Measurements from ENCODE around the gene NBEAL1. TPM values are rescaled to one million over a fixed set of nuclear protein-coding genes. Genes with fewer than 3 reads are reported as not detected.
"Not testable (repeated sequence)": the region's sequence is repeated elsewhere in the genome, so short reads cannot be mapped to it uniquely, and the experiment has no call there.

Gene NBEAL1
- total RNA-seq, 1 experiment from 2014 or later, result 15.1 TPM

DNA sequence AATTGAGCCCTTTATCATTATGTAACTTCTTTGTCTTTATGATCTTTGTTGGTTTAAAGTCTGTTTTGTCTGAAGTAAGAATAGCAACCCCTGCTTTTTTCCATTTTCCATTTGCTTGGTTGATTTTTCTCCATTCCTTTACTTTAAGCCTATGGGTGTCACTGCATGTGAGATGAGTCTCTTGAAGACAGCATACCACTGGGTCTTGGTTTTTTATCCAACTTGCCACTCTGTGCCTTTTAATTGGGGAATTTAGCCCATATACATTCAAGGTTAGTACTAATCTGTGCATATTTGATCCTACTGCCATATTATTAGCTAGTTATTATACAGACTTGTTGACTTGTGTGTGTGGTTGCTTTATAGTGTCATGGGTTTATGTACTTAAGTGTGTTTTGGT lies 89.6 kb downstream of the NBEAL1 start:
- no peak overlapping the region for H3K27ac ChIP-seq
- H3K4me3 ChIP-seq, result no peak overlapping the region
- H3K36me3 ChIP-seq, result peaks cover 31% of the 10 kb centered on the region
- H3K27me3 ChIP-seq (replicated peaks), result no peaks in the 10 kb centered on the region
- no peak for DNase-seq (ENCODE audit: low read depth in 1 of 2, low spot score in 2 of 2)
- no peaks in the 10 kb centered on the region for H3K9me3 ChIP-seq (replicated peaks)
- H3K4me1 ChIP-seq (replicated peaks), result no peaks in the 10 kb centered on the region

DNA sequence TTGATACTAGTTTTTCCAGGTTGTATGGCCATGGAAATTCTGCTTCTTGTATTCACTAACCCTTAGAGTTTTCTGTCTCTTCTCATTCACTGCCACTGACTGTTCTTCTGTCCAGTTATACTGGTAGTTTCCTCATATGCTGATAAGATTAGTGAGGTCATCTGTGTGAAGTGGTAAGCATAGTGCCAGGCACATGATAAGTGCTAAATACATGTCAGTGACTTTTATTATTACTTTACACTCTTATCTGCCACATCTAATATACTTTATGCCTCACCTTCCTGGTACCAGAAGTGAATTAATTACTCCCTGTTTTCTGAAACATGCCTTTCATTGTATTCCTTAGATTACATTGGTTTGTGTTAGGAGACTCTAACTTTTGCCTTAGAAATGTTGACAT lies 91.3 kb downstream of the NBEAL1 start:
- Histone ChIP-seq H3K36me3 (peaks cover 28% of the 10 kb centered on the region), H3K4me3 (no peak overlapping the region), H3K4me1 (replicated peaks) (no peaks in the 10 kb centered on the region), H3K27ac (no peak overlapping the region), H3K27me3 (replicated peaks) (no peaks in the 10 kb centered on the region), H3K9me3 (replicated peaks) (no peaks in the 10 kb centered on the region)
- no peak for DNase-seq (ENCODE audit: low read depth in 1 of 2, low spot score in 2 of 2)

DNA sequence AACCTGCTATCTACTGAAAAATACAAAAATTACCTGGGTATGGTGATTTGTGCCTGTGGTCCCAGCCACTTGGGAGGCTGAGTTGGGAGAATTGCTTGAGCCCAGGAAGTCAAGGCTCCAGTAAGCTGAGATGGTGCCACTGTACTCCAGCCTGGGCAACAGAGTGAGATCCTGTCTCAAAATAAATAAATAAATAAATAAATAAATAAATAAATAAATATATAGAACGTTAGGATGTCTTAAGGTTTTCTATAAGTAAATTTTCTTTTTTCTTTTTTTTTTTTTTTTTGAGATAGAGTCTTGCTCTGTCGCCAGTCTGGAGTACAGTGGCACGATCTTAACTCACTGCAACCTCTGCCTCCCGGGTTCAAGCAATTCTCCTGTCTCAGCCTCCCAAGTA lies 95.8 kb downstream of the NBEAL1 start:
- not testable (repeated sequence) for DNase-seq (ENCODE audit: low read depth in 1 of 2, low spot score in 2 of 2); H3K4me3 ChIP-seq; H3K27me3 ChIP-seq (replicated peaks); H3K27ac ChIP-seq; H3K9me3 ChIP-seq (replicated peaks); H3K4me1 ChIP-seq (replicated peaks)
- H3K36me3 ChIP-seq, result peaks cover 27% of the 10 kb centered on the region

DNA sequence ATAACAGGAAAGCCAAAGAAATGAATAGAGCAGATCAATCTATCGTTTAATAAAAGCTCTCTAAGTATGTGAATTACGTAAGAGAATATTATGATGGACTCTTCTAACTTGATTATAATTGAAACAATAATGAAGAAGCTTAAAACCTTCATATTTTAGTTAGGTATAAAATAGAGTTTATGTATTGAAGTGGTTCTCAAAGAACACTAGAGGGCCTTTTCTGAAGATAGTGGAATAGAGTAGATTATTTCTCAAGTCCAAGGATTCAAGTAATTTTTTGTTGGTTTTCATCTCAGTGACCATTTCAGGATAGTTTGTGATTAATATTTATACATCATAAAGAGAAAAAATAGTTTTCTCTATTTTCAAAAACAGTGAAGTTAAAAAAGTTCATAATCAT lies 97.7 kb downstream of the NBEAL1 start:
- Histone ChIP-seq H3K36me3 (peaks cover 27% of the 10 kb centered on the region), H3K4me3 (no peak overlapping the region)

DNA sequence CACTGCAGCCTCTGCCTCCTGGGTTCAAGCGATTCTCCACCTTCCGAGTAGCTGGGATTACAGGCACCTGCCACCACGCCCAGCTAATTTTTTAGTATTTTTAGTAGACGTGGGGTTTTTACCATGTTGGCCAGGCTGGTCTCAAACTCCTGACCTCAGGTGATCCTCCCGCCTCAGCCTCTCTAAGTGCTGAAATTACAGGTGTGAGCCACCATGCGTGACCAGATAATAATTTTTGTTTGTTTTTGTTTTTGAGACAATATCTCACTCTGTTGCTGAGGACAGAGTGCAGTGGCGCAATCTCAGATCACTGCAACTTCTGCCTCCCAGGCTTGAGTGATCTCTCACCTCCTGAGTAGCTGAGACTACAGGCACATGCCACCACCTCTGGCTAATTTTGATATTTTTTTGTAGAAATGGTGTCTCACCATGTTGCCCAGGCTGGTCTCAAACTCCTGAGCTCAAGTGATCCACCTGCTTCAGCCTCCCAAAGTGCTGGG lies 100.6 kb downstream of the NBEAL1 start:
- H3K27me3 ChIP-seq (replicated peaks); H3K4me1 ChIP-seq (replicated peaks); H3K27ac ChIP-seq; H3K9me3 ChIP-seq (replicated peaks); H3K4me3 ChIP-seq; DNase-seq (ENCODE audit: low read depth in 1 of 2, low spot score in 2 of 2): not testable (repeated sequence)
- H3K36me3 ChIP-seq, result peaks cover 19% of the 10 kb centered on the region

More for the DNA sequence above, 97.7 kb downstream of the NBEAL1 start:
- Histone ChIP-seq H3K9me3 (replicated peaks) (no peaks in the 10 kb centered on the region), H3K27ac (no peak overlapping the region), H3K4me1 (replicated peaks) (no peaks in the 10 kb centered on the region), H3K27me3 (replicated peaks) (no peaks in the 10 kb centered on the region)
- DNase-seq (ENCODE audit: low read depth in 1 of 2, low spot score in 2 of 2), result no peak

DNA sequence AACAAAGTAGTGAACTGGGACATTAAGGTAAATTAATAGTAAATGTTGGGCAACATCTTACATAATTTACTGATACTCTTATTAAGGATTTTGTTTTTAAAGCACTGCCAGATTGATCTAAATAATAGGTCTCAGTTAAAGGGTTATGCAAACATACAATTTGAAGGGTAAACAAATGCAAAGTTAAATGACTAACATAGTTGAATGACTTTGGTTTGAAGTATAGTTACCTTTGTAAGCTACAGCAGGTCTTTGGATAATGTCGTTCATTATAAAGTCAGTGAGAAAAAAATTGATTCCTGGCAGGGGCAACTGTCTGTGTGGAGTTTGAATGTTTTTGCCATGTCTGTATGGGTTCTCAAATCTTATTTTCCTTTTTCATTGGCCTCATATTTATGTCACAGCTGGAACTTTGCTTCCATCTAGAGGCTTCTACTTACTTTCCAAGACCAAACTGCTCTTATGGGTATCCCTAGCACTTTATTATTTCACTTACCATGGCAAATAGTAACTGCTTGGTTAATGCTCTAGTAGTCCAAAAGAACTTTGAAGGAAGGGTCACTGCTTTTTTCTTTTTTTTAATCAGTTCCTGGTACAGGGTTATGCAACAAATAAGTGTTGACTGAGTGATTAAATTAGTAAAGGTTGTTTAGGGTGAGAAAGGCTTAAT lies 107.8 kb downstream of the NBEAL1 start:
- Histone ChIP-seq H3K4me3 (no peak overlapping the region), H3K27me3 (replicated peaks) (no peaks in the 10 kb centered on the region), H3K4me1 (replicated peaks) (no peaks in the 10 kb centered on the region), H3K9me3 (replicated peaks) (no peaks in the 10 kb centered on the region), H3K27ac (no peak overlapping the region), H3K36me3 (0 out of 2 replicates have a peak, but pooled peaks cover 4% of the 10 kb centered on the region)
- DNase-seq (ENCODE audit: low read depth in 1 of 2, low spot score in 2 of 2), result no peak

DNA sequence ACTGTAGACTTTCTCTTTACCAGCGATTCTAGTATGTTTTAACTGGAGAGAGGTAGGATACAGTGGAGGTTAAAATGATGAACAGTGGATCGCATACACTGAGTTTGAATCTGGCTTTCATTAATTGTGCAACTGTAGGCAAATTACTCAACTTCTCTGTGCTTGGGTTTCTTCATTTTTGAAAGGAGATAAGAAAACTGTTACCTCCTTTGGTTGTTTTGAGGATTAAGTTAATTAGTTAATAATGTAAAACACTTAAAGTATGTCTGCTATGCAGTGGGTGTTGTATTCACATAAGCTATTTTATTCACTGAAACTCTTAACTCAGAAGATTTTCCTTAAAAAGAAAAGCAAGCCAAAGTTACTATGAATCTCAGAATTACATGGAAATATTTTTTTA lies 112.3 kb downstream of the NBEAL1 start:
- H3K4me3 ChIP-seq, result no peak overlapping the region
- H3K27me3 ChIP-seq (replicated peaks), result no peaks in the 10 kb centered on the region
- peaks cover 13% of the 10 kb centered on the region; the same call in 1 of the 2 replicates for H3K36me3 ChIP-seq
- no peaks in the 10 kb centered on the region for H3K9me3 ChIP-seq (replicated peaks)
- no peak overlapping the region for H3K27ac ChIP-seq
- DNase-seq (ENCODE audit: low read depth in 1 of 2, low spot score in 2 of 2), result no peak
- H3K4me1 ChIP-seq (replicated peaks), result no peaks in the 10 kb centered on the region

DNA sequence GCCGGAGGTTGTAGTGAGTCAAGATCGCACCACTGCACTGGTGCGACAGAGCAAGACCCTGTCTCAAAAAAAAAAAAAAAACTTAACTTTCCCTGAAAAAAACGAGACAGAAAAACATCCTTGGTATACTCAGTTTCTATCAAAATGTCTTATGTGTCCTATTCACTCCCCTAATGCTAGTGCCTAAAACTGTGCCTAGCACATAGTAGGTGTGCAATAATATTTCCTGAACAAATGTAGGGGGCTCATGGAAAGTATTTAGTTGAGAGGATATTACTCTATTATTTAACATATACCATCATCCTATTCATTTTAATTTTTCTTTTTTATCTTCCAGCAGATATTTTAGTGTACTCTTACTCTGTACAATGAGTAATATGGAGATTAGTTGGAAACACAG lies 120.4 kb downstream of the NBEAL1 start:
- Histone ChIP-seq H3K4me3 (no peak overlapping the region), H3K27me3 (replicated peaks) (no peaks in the 10 kb centered on the region), H3K9me3 (replicated peaks) (no peaks in the 10 kb centered on the region), H3K4me1 (replicated peaks) (no peaks in the 10 kb centered on the region), H3K36me3 (peaks cover 9% of the 10 kb centered on the region), H3K27ac (no peak overlapping the region)
- no peak for DNase-seq (ENCODE audit: low read depth in 1 of 2, low spot score in 2 of 2)

DNA sequence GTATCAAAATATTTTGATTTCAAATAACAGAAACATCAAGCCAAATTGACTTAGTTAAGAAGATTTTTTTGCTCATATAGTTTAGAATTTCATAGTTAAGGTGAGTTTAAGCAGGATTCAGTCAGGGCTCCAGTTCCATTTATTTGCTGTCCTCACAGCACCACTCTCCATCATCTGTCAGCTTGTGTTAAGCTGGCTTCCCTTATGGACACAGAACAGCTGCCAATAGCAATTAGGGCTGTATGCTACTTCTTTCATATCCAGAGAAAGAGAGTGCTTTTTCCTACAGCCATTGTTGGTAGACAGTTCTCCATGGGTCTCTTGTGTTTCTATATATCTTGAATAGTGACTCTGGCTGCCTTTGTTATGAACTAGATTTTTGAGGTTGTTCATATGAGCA lies 128.7 kb downstream of the NBEAL1 start:
- Histone ChIP-seq H3K27ac (no peak overlapping the region), H3K4me1 (replicated peaks) (no peaks in the 10 kb centered on the region), H3K4me3 (no peak overlapping the region), H3K9me3 (replicated peaks) (no peaks in the 10 kb centered on the region), H3K27me3 (replicated peaks) (no peaks in the 10 kb centered on the region), H3K36me3 (peaks cover 12% of the 10 kb centered on the region)
- DNase-seq (ENCODE audit: low read depth in 1 of 2, low spot score in 2 of 2), result no peak

DNA sequence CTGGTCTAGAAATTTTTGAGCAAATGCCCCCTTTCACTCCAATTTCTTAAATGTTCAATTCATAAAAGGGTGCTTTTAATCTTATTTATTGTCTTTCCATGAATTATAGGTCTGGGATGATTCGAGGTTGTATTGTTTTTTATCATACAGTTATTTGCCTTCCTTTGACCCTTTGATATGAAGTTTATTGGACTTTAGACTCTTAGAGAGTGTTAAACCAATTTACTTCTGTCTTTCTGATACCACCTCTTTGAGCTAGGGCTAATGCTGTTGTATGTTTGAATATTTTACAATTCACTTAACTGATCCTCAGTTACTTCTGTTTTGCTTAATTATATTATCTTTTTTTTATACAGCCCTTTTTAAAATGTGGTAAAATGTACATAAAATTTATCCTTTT lies 134.5 kb downstream of the NBEAL1 start:
- Histone ChIP-seq H3K36me3 (peaks cover 12% of the 10 kb centered on the region), H3K4me3 (no peak overlapping the region), H3K27me3 (replicated peaks) (no peaks in the 10 kb centered on the region), H3K27ac (no peak overlapping the region), H3K4me1 (replicated peaks) (no peaks in the 10 kb centered on the region), H3K9me3 (replicated peaks) (no peaks in the 10 kb centered on the region)
- no peak for DNase-seq (ENCODE audit: low read depth in 1 of 2, low spot score in 2 of 2)

DNA sequence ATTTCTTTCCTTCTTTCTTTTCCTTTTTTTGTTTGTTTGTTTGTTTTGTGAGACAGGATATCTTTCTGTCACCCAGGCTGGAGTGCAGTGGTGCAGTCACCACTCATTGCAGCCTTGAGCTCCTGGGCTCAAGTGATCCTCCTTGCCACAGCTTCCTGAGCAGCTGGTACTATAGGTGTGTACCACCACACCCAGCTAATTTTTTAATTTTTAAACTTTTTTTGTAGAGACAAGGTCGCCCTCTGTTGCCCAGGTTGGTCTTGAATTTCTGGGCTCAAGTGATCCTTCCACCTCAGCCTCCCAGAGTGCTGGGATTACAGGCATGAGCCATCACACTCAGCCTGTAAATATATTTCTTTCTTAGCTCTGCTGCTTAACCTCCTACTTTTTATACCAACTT lies 140.7 kb downstream of the NBEAL1 start:
- no peak for DNase-seq (ENCODE audit: low read depth in 1 of 2, low spot score in 2 of 2)
- Histone ChIP-seq H3K9me3 (replicated peaks) (no peaks in the 10 kb centered on the region), H3K27me3 (replicated peaks) (no peaks in the 10 kb centered on the region), H3K4me1 (replicated peaks) (no peaks in the 10 kb centered on the region; the same call in 1 of the 2 replicates), H3K4me3 (no peak overlapping the region), H3K36me3 (no peaks in the 10 kb centered on the region), H3K27ac (no peak overlapping the region)

DNA sequence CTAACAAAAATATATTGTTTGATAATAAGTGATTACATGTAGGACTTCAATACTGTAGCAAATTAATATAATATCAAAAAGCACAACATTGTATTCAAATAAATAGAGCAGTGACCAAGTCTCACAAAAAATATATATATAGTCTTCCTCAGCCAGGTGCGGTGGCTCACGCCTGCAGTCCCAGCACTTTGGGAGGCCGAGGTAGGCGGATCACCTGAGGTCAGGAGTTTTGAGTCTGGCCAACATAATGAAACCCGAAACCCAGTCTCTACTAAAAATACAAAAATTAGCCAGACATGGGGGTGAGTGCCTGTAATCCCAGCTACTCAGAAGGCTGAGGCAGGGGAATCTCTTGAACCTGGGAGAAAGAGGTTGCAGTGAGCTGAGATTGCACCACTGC lies 148.0 kb downstream of the NBEAL1 start:
- not testable (repeated sequence) for H3K27me3 ChIP-seq (replicated peaks); H3K27ac ChIP-seq; H3K9me3 ChIP-seq (replicated peaks); H3K4me1 ChIP-seq (replicated peaks); DNase-seq (ENCODE audit: low read depth in 1 of 2, low spot score in 2 of 2); H3K36me3 ChIP-seq; H3K4me3 ChIP-seq

DNA sequence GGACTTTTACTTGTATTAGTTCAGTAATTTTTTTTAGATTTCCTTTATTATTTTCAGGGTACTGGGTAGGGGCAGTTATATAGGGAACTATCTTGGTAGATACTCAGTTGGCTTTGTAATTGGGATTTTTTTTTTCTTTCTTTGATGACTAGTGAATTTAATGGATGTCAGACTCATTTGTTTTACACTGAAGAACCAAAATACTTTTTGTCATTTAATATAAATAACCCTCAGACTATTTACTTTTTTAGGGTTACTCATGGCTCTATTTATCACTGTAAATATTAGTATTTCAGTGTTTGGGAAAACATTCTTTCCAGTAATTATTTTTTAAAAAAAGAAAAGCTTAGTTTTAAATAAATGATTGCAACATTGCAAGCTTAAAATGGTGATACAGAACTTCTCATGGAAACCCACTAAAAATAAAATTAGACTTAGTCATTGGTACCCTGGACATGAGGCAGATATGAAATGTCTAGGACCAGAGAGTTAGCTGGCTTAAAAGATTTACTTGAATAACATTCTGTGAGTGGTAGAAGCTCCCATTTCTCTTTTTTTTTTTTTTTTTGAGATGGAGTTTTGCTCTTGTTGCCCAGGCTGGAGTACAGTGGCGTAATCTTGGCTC lies 149.7 kb downstream of the NBEAL1 start:
- H3K27me3 ChIP-seq (replicated peaks), result no peaks in the 10 kb centered on the region
- DNase-seq (ENCODE audit: low read depth in 1 of 2, low spot score in 2 of 2), result peak in 1 of 2 experiments; percentile 49

DNA sequence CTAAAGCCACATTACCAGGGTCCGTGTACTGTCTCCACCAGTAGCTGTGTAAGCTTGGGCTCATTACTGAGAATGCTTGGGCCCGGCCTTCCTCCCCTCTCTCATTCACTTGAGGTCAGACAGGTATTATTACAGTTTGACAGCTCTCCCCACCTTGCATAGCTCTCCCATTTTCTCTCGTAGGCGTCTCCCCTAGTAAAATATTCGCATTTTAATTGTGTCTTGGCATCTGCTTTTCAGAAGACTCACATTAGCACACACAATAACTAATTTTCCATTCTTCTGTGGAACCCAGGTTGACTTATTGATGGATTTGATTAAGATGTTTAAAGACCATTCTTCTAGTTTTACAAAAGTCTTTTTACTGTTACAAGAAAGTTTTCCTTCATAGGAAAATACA lies 153.1 kb downstream of the NBEAL1 start:
- DNase-seq (ENCODE audit: low read depth in 1 of 2, low spot score in 2 of 2), result no peak
- no peak overlapping the region for H3K4me3 ChIP-seq
- H3K27me3 ChIP-seq (replicated peaks), result no peaks in the 10 kb centered on the region
- no peaks in the 10 kb centered on the region for H3K9me3 ChIP-seq (replicated peaks)
- H3K27ac ChIP-seq, result no peak overlapping the region
- peaks cover 8% of the 10 kb centered on the region for H3K4me1 ChIP-seq (replicated peaks)
- H3K36me3 ChIP-seq, result 0 out of 2 replicates have a peak, but pooled peaks cover 5% of the 10 kb centered on the region

More for the DNA sequence above, 149.7 kb downstream of the NBEAL1 start:
- Histone ChIP-seq H3K36me3 (0 out of 2 replicates have a peak, but pooled peaks cover 3% of the 10 kb centered on the region), H3K9me3 (replicated peaks) (no peaks in the 10 kb centered on the region), H3K27ac (no peak overlapping the region), H3K4me3 (no peak overlapping the region), H3K4me1 (replicated peaks) (peaks cover 8% of the 10 kb centered on the region)
